ENCODE data around the gene PTPRN2. TPM values are rescaled to one million over a fixed set of nuclear protein-coding genes. Genes with fewer than 3 reads are reported as not detected.

Gene PTPRN2
- total RNA-seq, 2 experiments from 2014 or later = 0.70 TPM; not detected in 1

DNA sequence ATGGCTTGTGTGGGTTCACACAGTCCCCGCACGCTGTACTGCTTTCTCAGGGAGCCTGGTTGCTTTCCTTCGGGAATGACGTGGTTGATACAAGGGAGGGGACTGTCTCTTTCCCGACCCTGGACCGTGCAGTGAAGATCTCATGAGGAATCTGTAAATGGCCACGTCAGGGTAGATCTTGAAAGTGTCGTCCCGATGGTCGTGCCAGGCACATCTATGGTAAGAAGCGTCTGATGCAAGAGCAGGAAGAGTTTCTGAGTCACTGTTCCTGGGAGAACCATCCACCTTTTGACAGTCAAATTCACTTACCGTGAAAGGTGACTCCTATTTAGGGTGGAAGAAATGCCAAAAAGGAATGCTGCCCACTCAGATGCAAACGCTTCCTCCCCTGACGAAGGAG, 500.4 kb downstream of the PTPRN2 start:
- no peaks in the 10 kb centered on the region for H3K9me3 ChIP-seq (ENCODE audit: low read length)
- CTCF ChIA-PET (ENCODE audit: unreplicated experiment) = no interaction called here
- no peak overlapping the region for H3K4me3 ChIP-seq (ENCODE audit: low read depth, low read length, poor library complexity, severe bottlenecking)
- BruUV-seq (replicated peaks) = no TSS peak
- POLR2A ChIA-PET = no interaction called here
- no peak overlapping the region for H3K4me2 ChIP-seq (ENCODE audit: low read length)
- H4K20me1 ChIP-seq (ENCODE audit: insufficient read depth, low read length) = no peaks in the 10 kb centered on the region
- no peak for DNase-seq (ENCODE audit: low spot score)
- H3K79me2 ChIP-seq (ENCODE audit: insufficient read depth, low read depth, low read length) = no peaks in the 10 kb centered on the region
- no peaks in the 10 kb centered on the region for H3K36me3 ChIP-seq (ENCODE audit: insufficient read depth, low read length)
- intact Hi-C loops (cut with micrococcal nuclease; ENCODE audit: unreplicated experiment) = no loop called here
- H2AFZ ChIP-seq (ENCODE audit: low read length) = no peak overlapping the region
- H3K9me2 ChIP-seq (ENCODE audit: insufficient read depth, low read length) = no peaks in the 10 kb centered on the region
- no peak overlapping the region for H3K27ac ChIP-seq (ENCODE audit: low read depth, low read length, poor library complexity, severe bottlenecking)
- no peak for TF ChIP-seq EZH2phosphoT487 (IDR thresholded peaks at IDR 0.05; ENCODE audit: borderline replicate concordance, low read depth, low read length)
- TF ChIP-seq, protein P1, sequence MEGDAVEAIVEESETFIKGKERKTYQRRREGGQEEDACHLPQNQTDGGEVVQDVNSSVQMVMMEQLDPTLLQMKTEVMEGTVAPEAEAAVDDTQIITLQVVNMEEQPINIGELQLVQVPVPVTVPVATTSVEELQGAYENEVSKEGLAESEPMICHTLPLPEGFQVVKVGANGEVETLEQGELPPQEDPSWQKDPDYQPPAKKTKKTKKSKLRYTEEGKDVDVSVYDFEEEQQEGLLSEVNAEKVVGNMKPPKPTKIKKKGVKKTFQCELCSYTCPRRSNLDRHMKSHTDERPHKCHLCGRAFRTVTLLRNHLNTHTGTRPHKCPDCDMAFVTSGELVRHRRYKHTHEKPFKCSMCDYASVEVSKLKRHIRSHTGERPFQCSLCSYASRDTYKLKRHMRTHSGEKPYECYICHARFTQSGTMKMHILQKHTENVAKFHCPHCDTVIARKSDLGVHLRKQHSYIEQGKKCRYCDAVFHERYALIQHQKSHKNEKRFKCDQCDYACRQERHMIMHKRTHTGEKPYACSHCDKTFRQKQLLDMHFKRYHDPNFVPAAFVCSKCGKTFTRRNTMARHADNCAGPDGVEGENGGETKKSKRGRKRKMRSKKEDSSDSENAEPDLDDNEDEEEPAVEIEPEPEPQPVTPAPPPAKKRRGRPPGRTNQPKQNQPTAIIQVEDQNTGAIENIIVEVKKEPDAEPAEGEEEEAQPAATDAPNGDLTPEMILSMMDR (conservative IDR thresholded peaks at IDR 0.05; ENCODE audit: low read length) = no peak
- H3K4me1 ChIP-seq (ENCODE audit: insufficient read depth, low read length, poor library complexity, severe bottlenecking) = no peaks in the 10 kb centered on the region

DNA sequence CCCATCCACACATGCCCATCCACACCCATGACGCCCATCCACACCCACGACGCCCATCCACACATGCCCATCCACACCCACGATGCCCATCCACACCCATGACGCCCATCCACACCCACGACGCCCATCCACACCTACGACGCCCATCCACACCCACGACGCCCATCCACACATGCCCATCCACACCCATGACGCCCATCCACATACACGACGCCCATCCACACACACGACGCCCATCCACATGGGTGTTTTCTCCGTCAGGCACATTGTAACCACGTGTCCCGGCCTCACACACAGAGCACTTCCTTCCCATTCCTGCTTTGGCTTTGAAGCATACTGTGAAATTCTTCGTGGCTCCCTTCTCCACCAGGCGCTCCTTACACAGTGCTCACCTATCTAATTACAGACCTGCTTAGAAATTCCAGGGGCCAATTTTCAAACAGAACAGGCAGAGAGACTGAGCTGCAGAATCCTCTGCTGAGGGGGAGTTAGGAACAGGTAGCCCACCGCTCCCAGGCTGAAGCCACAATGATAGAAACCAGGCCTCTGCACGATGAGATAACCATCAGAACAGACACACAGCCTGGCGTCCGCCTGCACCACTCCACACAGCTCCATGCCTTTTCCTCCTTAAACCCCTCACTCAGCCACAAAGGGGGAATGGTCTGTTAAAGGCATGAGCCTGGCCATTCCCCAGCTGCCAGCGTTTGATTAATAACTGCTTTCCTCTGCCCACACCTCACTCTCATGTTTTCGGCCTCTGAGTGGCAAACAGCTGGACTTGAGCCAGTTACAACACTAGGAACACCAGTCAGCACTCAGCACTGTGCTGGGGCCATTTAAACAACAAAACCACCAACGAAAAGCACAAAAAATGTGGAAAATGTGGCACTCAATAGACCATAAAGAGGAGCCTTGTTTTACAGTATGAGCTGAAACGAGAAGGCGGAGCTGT, 501.6 kb downstream of the PTPRN2 start:
- TF ChIP-seq, protein P1 (conservative IDR thresholded peaks at IDR 0.05; ENCODE audit: low read length) = no peak
- no peak for TF ChIP-seq EZH2phosphoT487 (IDR thresholded peaks at IDR 0.05; ENCODE audit: borderline replicate concordance, low read depth, low read length)
- Histone ChIP-seq H3K4me1 (ENCODE audit: insufficient read depth, low read length, poor library complexity, severe bottlenecking) (no peaks in the 10 kb centered on the region), H4K20me1 (ENCODE audit: insufficient read depth, low read length) (no peaks in the 10 kb centered on the region), H3K4me3 (ENCODE audit: low read depth, low read length, poor library complexity, severe bottlenecking) (no peak overlapping the region), H3K4me2 (ENCODE audit: low read length) (no peak overlapping the region), H3K27ac (ENCODE audit: low read depth, low read length, poor library complexity, severe bottlenecking) (no peak overlapping the region), H2AFZ (ENCODE audit: low read length) (no peak overlapping the region), H3K36me3 (ENCODE audit: insufficient read depth, low read length) (no peaks in the 10 kb centered on the region), H3K79me2 (ENCODE audit: insufficient read depth, low read depth, low read length) (no peaks in the 10 kb centered on the region), H3K9me3 (ENCODE audit: low read length) (no peaks in the 10 kb centered on the region), H3K9me2 (ENCODE audit: insufficient read depth, low read length) (no peaks in the 10 kb centered on the region)
- ChIA-PET POLR2A (no interaction called here), CTCF (ENCODE audit: unreplicated experiment) (no interaction called here)
- no TSS peak for BruUV-seq (replicated peaks)
- intact Hi-C loops (cut with micrococcal nuclease; ENCODE audit: unreplicated experiment) = no loop called here
- no peak for DNase-seq (ENCODE audit: low spot score)

DNA sequence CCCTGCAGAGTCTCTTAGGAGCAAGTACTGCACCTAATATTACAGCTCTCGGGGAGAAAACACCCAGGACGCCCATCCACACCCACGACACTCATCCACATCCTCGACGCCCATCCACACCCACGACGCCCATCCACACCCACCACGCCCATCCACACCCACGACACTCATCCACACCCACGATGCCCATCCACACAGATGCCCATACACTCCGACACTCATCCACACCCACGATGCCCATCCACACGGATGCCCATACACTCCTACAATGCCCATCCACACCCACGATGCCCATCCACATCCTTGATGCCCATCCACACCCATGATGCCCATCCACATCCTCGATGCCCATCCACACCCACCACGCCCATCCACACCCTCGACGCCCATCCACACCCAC, 503.1 kb downstream of the PTPRN2 start:
- TF ChIP-seq, protein P1 (conservative IDR thresholded peaks at IDR 0.05; ENCODE audit: low read length) = no peak
- no peak for TF ChIP-seq EZH2phosphoT487 (IDR thresholded peaks at IDR 0.05; ENCODE audit: borderline replicate concordance, low read depth, low read length)
- Histone ChIP-seq H4K20me1 (ENCODE audit: insufficient read depth, low read length) (no peaks in the 10 kb centered on the region), H2AFZ (ENCODE audit: low read length) (no peak overlapping the region), H3K4me3 (ENCODE audit: low read depth, low read length, poor library complexity, severe bottlenecking) (no peak overlapping the region), H3K27ac (ENCODE audit: low read depth, low read length, poor library complexity, severe bottlenecking) (no peak overlapping the region), H3K9me3 (ENCODE audit: low read length) (no peaks in the 10 kb centered on the region), H3K79me2 (ENCODE audit: insufficient read depth, low read depth, low read length) (no peaks in the 10 kb centered on the region), H3K4me2 (ENCODE audit: low read length) (no peak overlapping the region), H3K4me1 (ENCODE audit: insufficient read depth, low read length, poor library complexity, severe bottlenecking) (no peaks in the 10 kb centered on the region), H3K9me2 (ENCODE audit: insufficient read depth, low read length) (no peaks in the 10 kb centered on the region), H3K36me3 (ENCODE audit: insufficient read depth, low read length) (no peaks in the 10 kb centered on the region)
- BruUV-seq (replicated peaks) = no TSS peak
- CTCF ChIA-PET (ENCODE audit: unreplicated experiment) = no interaction called here
- no peak for DNase-seq (ENCODE audit: low spot score)
- intact Hi-C loops (cut with micrococcal nuclease; ENCODE audit: unreplicated experiment) = no loop called here
- POLR2A ChIA-PET = no interaction called here

All from OCI-LY7 (cell line).